SH-SY5Y (cell line): ENCODE measurements around the gene RNF212B.

Source experiments
- GATA2 ChIP-seq: IDR thresholded peaks from 2 replicates; pipeline ENCODE4 v1.6.1; 2011; ENCODE audit warnings: mild to moderate bottlenecking, low read depth, low read length
- GATA3 ChIP-seq: IDR thresholded peaks from 2 replicates; pipeline ENCODE4 v1.6.1; 2011; ENCODE audit warnings: low read depth, mild to moderate bottlenecking, low read length, moderate library complexity

DNA sequence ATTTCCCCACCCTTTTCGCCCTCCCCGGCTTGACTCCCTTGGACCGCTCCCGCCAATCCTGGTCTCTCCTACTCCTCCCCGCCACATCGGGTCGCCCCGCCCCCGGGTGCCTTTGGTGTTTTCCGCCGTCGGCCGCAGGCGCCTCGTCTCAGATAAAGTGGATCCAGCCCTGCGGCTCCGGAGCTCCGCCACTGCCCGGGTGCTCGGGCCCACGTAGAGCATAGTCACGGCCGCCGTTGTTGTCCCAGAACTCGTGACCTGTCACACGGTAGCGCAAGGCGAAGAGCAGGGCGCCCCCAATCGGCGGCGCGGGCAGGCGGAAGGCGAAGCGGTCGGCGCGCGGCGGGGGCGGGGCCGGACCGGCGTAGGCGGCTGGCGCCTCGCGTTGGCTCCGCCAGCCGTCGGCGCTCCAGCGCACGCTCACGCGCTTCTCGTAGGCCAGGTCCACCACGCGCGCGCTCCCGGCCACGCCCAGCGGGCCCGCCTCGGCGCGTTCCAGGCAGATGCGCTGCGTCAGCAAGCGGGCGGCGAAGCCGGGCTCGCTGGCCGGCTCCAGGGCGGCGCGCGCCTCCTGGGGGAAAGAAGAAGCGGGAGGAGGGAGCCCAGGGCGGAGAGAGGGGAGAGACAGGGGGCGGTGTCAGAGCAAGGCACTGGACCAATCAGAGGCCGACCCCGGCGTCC, 63.7 kb downstream of the RNF212B start:
- TF ChIP-seq GATA3, result no peak
- no peak for TF ChIP-seq GATA2
